ENCODE results near the gene TNS1. TPM values are rescaled to one million over a fixed set of nuclear protein-coding genes. Genes with fewer than 3 reads are reported as not detected.

The TNS1 gene
- total RNA-seq, 1 experiment from 2014 or later: 3.4 TPM

GRCh38 chr2:217806482-217806765, 196.4 kb downstream of the TNS1 start:
- TF ChIP-seq CTCF (conservative IDR thresholded peaks at IDR 0.05): no peak
- Histone ChIP-seq H2BK5ac (ENCODE audit: insufficient read length, low read length) (no peak overlapping the region), H3K27me3 (ENCODE audit: insufficient read depth, low read length) (no peaks in the 10 kb centered on the region; the same call in 1 of the 2 replicates), H4K8ac (replicated peaks; ENCODE audit: insufficient read length, low read depth, low read length) (no peak overlapping the region), H3K79me1 (ENCODE audit: insufficient read depth, low read depth, low read length, poor library complexity, severe bottlenecking) (no peaks in the 10 kb centered on the region), H3K56ac (ENCODE audit: insufficient read length, low read depth, low read length) (no peak overlapping the region), H2AFZ (ENCODE audit: low read length) (no peak overlapping the region), H3K4me2 (ENCODE audit: insufficient read depth, insufficient read length, low read length) (no peak overlapping the region), H3K18ac (ENCODE audit: insufficient read length, low read depth, low read length) (no peak overlapping the region), H3K79me2 (ENCODE audit: insufficient read depth, low read length) (no peaks in the 10 kb centered on the region), H3K23me2 (ENCODE audit: insufficient read length, low read depth, low read length, poor library complexity, severe bottlenecking) (no peaks in the 10 kb centered on the region), H3K9me3 (ENCODE audit: control insufficient read depth, low read depth, low read length) (no peaks in the 10 kb centered on the region), H2BK12ac (ENCODE audit: insufficient read length, low read depth, low read length) (no peak overlapping the region), H2BK120ac (ENCODE audit: low read depth, low read length, poor library complexity, severe bottlenecking) (no peak overlapping the region), H4K91ac (ENCODE audit: insufficient read length, low read depth, low read length) (no peak overlapping the region), H4K5ac (ENCODE audit: insufficient read length, low read depth, low read length) (no peak overlapping the region), H2AK5ac (ENCODE audit: insufficient read length, low read length) (no peak overlapping the region), H3K23ac (ENCODE audit: insufficient read length, low read depth, low read length) (no peak overlapping the region), H3K4ac (ENCODE audit: low read depth, low read length) (no peak overlapping the region), H4K20me1 (ENCODE audit: control insufficient read depth, insufficient read depth, insufficient read length) (no peaks in the 10 kb centered on the region), H3T11ph (ENCODE audit: low read length) (no peak overlapping the region), H3K14ac (ENCODE audit: insufficient read depth, low read length) (no peak overlapping the region; the same call in 1 of the 2 replicates), H2BK15ac (ENCODE audit: low read depth, low read length) (no peak overlapping the region), H3K27ac (ENCODE audit: insufficient read length, low read depth, low read length) (no peak overlapping the region), H3K4me1 (ENCODE audit: insufficient read depth, low read length) (no peaks in the 10 kb centered on the region), H3K9ac (ENCODE audit: extremely low read depth, insufficient read length, low read length) (no peak overlapping the region), H2BK20ac (ENCODE audit: low read depth, low read length, poor library complexity, severe bottlenecking) (no peak overlapping the region)
- H3K36me3 Mint-ChIP-seq (ENCODE audit: insufficient read depth in 1 of 3, low read depth in 3 of 3): peaks cover 0 to 6% (median 6%) of the 10 kb centered on the region in 3 experiments; a peak in 3 of 7 replicates
- no peak for DNase-seq
- peaks cover 0 to 3% of the 10 kb centered on the region in 2 experiments; a peak in 2 of 5 replicates for H3K9me3 Mint-ChIP-seq
- H3K4me1 Mint-ChIP-seq: peaks cover 0 to 3% of the 10 kb centered on the region in 2 experiments; a peak in 1 of 4 replicates
- H3K27ac Mint-ChIP-seq: no peak overlapping the region
- WGBS (ENCODE audit: extremely low coverage, insufficient read length, low lambda C conversion rate): no CpG with 5 or more reads among the region's 3 CpGs
- no peak overlapping the region for H3K4me3 Mint-ChIP-seq
- H3K27me3 Mint-ChIP-seq (ENCODE audit: low read depth): peaks cover 3% of the 10 kb centered on the region
